Ishikawa (cell line): ENCODE data around the gene MRGPRD.

Source experiments
- CEBPB ChIP-seq: IDR thresholded peaks from 2 replicates; pipeline ENCODE4 v1.6.1; 2012
- CREB1 ChIP-seq: IDR thresholded peaks from 2 replicates; pipeline ENCODE4 v1.6.1; 2012; ENCODE audit warnings: low read depth
- EGR1 ChIP-seq: IDR thresholded peaks from 2 replicates; pipeline ENCODE4 v1.6.1; 2012
- EP300 ChIP-seq: IDR thresholded peaks from 2 replicates; pipeline ENCODE4 v1.6.1; 2012; ENCODE audit warnings: borderline replicate concordance
- MAX ChIP-seq: IDR thresholded peaks from 2 replicates; pipeline ENCODE4 v1.6.1; 2012
- NFIC ChIP-seq: IDR thresholded peaks from 2 replicates; pipeline ENCODE4 v1.6.1; 2012
- RAD21 ChIP-seq: IDR thresholded peaks from 2 replicates; pipeline ENCODE4 v1.6.1; 2012; ENCODE audit warnings: low read depth
- REST ChIP-seq: IDR thresholded peaks from 2 replicates; pipeline ENCODE4 v1.6.1; 2012; ENCODE audit warnings: low read depth, mild to moderate bottlenecking
- TAF1 ChIP-seq: IDR thresholded peaks from 2 replicates; pipeline ENCODE4 v1.6.1; 2012; ENCODE audit warnings: low read depth, mild to moderate bottlenecking
- TCF12 ChIP-seq: IDR thresholded peaks from 2 replicates; pipeline ENCODE4 v1.6.1; 2012; ENCODE audit warnings: low read depth
- TEAD4 ChIP-seq: IDR thresholded peaks from 2 replicates; pipeline ENCODE4 v1.6.1; 2012
- USF1 ChIP-seq: IDR thresholded peaks from 2 replicates; pipeline ENCODE4 v1.6.1; 2012
- YY1 ChIP-seq: IDR thresholded peaks from 2 replicates; pipeline ENCODE4 v1.6.1; 2012; ENCODE audit warnings: low read depth
- ZBTB7A ChIP-seq: IDR thresholded peaks from 2 replicates; pipeline ENCODE4 v1.6.1; 2012; ENCODE audit warnings: low read depth

GRCh38 chr11:69024509-69024908 lies 43.7 kb upstream of the MRGPRD start:
- TF ChIP-seq EP300 (no peak), RAD21 (no peak), REST (no peak), CEBPB (no peak), TCF12 (no peak), EGR1 (no peak), YY1 (no peak), TAF1 (no peak), USF1 (no peak), ZBTB7A (no peak), CREB1 (no peak), MAX (no peak), NFIC (no peak), TEAD4 (no peak)
